Activated CD4-positive, alpha-beta T cell treated with anti-CD3 and anti-CD28 coated beads, Interleukin-2, amount 50 U/mL, for 48 hours (primary cell): ENCODE results near the gene RETREG3.
A peak's percentile ranks its signal among the peaks of the same experiment; 100 is the strongest.
"Not testable (repeated sequence)": the region's sequence is repeated elsewhere in the genome, so short reads cannot be mapped to it uniquely, and the experiment has no call there.

ENCODE experiments used
- DNase-seq, 2 experiments: peaks; one replicate each; pipeline ENCODE4 v3.0.0-alpha.2; 2020

RETREG3 gene

GRCh38 chr17:42548993-42549755, 60.0 kb downstream of the RETREG3 start:
- DNase-seq: no peak

GRCh38 chr17:42548070-42548837, 60.9 kb downstream of the RETREG3 start:
- peak; percentile 86 to 89 for DNase-seq

GRCh38 chr17:42547698-42548069, 61.5 kb downstream of the RETREG3 start:
- no peak for DNase-seq

GRCh38 chr17:42547001-42547461, 62.1 kb downstream of the RETREG3 start:
- DNase-seq: no peak

- not testable (repeated sequence) for DNase-seq
Measured at GRCh38 chr17:42545755-42546505, 63.2 kb downstream of the RETREG3 start.

GRCh38 chr17:42544874-42545283, 64.3 kb downstream of the RETREG3 start:
- no peak for DNase-seq

- DNase-seq: no peak
Measured at GRCh38 chr17:42543190-42544079, 65.7 kb downstream of the RETREG3 start.

GRCh38 chr17:42541041-42541833, 67.9 kb downstream of the RETREG3 start:
- DNase-seq: no peak

GRCh38 chr17:42540558-42540957, 68.6 kb downstream of the RETREG3 start:
- not testable (repeated sequence) for DNase-seq

GRCh38 chr17:42538482-42538881, 70.7 kb downstream of the RETREG3 start:
- no peak for DNase-seq

GRCh38 chr17:42537826-42538451, 71.2 kb downstream of the RETREG3 start:
- DNase-seq: no peak

- DNase-seq: no peak
Measured at GRCh38 chr17:42537156-42537805, 71.9 kb downstream of the RETREG3 start.

GRCh38 chr17:42536372-42537155, 72.6 kb downstream of the RETREG3 start:
- DNase-seq: peak; percentile 86 to 88

GRCh38 chr17:42536048-42536371, 73.2 kb downstream of the RETREG3 start, which contains the start of gene NAGLU:
TSS of gene NAGLU (plus strand) at chr17:42536241. CDS start at chr17:42536273, 32 bp downstream.
- peak; percentile 87 to 91 for DNase-seq

- no peak for DNase-seq
Measured at GRCh38 chr17:42535155-42536047, 73.8 kb downstream of the RETREG3 start.

- DNase-seq: peak; percentile 51 to 58
Measured at GRCh38 chr17:42531455-42532354, 77.5 kb downstream of the RETREG3 start.

GRCh38 chr17:42530952-42531454, 78.2 kb downstream of the RETREG3 start:
- no peak for DNase-seq
